GM04503 (cell line): ENCODE data around the gene MTMR4.
A peak's percentile ranks its signal among the peaks of the same experiment; 100 is the strongest.
"Not testable (repeated sequence)": the region's sequence is repeated elsewhere in the genome, so short reads cannot be mapped to it uniquely, and the experiment has no call there.

ENCODE experiments used
- DNase-seq: peaks from one replicate; pipeline ENCODE4 v3.0.0-alpha.2; 2012; ENCODE audit warnings: low read depth

Gene MTMR4

GRCh38 chr17:58525239-58525638, 10.8 kb upstream of the MTMR4 start:
- peak; percentile 67 for DNase-seq

- DNase-seq: no peak
Measured at GRCh38 chr17:58521680-58522079, 7.2 kb upstream of the MTMR4 start.

GRCh38 chr17:58520843-58521430, 6.5 kb upstream of the MTMR4 start:
- no peak for DNase-seq

GRCh38 chr17:58517928-58518609, 3.6 kb upstream of the MTMR4 start:
- DNase-seq: peak; percentile 99

- no peak for DNase-seq
Measured at GRCh38 chr17:58517378-58517927, 3.0 kb upstream of the MTMR4 start.

GRCh38 chr17:58516644-58517377, 2.4 kb upstream of the MTMR4 start:
- no peak for DNase-seq

GRCh38 chr17:58515286-58515685, 848 bp upstream of the MTMR4 start:
- DNase-seq: no peak

GRCh38 chr17:58514770-58515157, 326 bp upstream of the MTMR4 start:
- no peak for DNase-seq

GRCh38 chr17:58513267-58513964, 1.0 kb downstream of the MTMR4 start:
- DNase-seq: no peak

GRCh38 chr17:58510075-58510474, 4.4 kb downstream of the MTMR4 start:
- no peak for DNase-seq

- DNase-seq: no peak
Measured at GRCh38 chr17:58508341-58509067, 5.9 kb downstream of the MTMR4 start.

- DNase-seq: no peak
Measured at GRCh38 chr17:58507123-58507634, 7.3 kb downstream of the MTMR4 start.

GRCh38 chr17:58506354-58507080, 7.9 kb downstream of the MTMR4 start:
- no peak for DNase-seq

- DNase-seq: no peak
Measured at GRCh38 chr17:58504826-58505351, 9.5 kb downstream of the MTMR4 start.

GRCh38 chr17:58503866-58504265, 10.6 kb downstream of the MTMR4 start:
- DNase-seq: no peak

- not testable (repeated sequence) for DNase-seq
Measured at GRCh38 chr17:58503134-58503533, 11.3 kb downstream of the MTMR4 start.

GRCh38 chr17:58501451-58501850, 13.0 kb downstream of the MTMR4 start:
- no peak for DNase-seq

- no peak for DNase-seq
Measured at GRCh38 chr17:58498177-58498828, 16.1 kb downstream of the MTMR4 start.

- no peak for DNase-seq
Measured at GRCh38 chr17:58493506-58493905, 20.9 kb downstream of the MTMR4 start.
